Liver (tissue), 9 donors: ENCODE data around the gene GGA1. TPM values are rescaled to one million over a fixed set of nuclear protein-coding genes. Genes with fewer than 3 reads are reported as not detected.

ENCODE experiments used
- DNase-seq: peaks from one replicate; pipeline ENCODE4 v3.0.0-alpha.2; 2017; ENCODE audit warnings: low spot score
- H3K27ac ChIP-seq, 2 donors: one replicate each; pipeline ENCODE4 v1.7.0; 2013; ENCODE audit warnings: inconsistent platforms in 2 of 2, low read length in 2 of 2, control low read depth in 1 of 2, low read depth in 1 of 2, mild to moderate bottlenecking in 1 of 2
- H3K27me3 ChIP-seq, 4 donors: one replicate each; pipeline versions ENCODE4 v1.6.1 to v1.7.0; 2013; ENCODE audit warnings: low read length in 3 of 4, inconsistent platforms in 1 of 4, mild to moderate bottlenecking in 1 of 4, moderate library complexity in 1 of 4; ENCODE audit not compliant: control insufficient read depth in 4 of 4, insufficient read depth in 4 of 4
- H3K36me3 ChIP-seq, 4 donors: one replicate each; pipeline versions ENCODE4 v1.6.1 to v1.7.0; 2013; ENCODE audit warnings: low read length in 3 of 4, mild to moderate bottlenecking in 3 of 4, low read depth in 1 of 4, moderate library complexity in 1 of 4; ENCODE audit not compliant: control insufficient read depth in 4 of 4, insufficient read depth in 3 of 4
- H3K4me1 ChIP-seq, 4 donors: one replicate each; pipeline versions ENCODE4 v1.6.1 to v1.7.0; 2013; ENCODE audit warnings: low read length in 3 of 4, mild to moderate bottlenecking in 3 of 4, moderate library complexity in 1 of 4; ENCODE audit not compliant: control insufficient read depth in 4 of 4, insufficient read depth in 4 of 4
- H3K4me3 ChIP-seq, 3 donors: one replicate each; pipeline versions ENCODE4 v1.6.1 to v1.7.0; 2013; ENCODE audit warnings: low read length in 3 of 3, control low read depth in 1 of 3, low read depth in 1 of 3, mild to moderate bottlenecking in 1 of 3
- H3K9ac ChIP-seq, 2 donors: one replicate each; pipeline ENCODE4 v1.7.0; 2013; ENCODE audit warnings: low read length in 2 of 2, mild to moderate bottlenecking in 2 of 2, moderate library complexity in 2 of 2, control low read depth in 1 of 2, low read depth in 1 of 2
- H3K9me3 ChIP-seq, 4 donors: one replicate each; pipeline versions ENCODE4 v1.6.1 to v1.7.0; 2013; ENCODE audit warnings: low read length in 3 of 4; ENCODE audit not compliant: control insufficient read depth in 4 of 4
- CTCF ChIP-seq: fragments of 150-350 bp; IDR thresholded peaks from 2 replicates; pipeline ENCODE4 v1.5.1; 2017; ENCODE audit warnings: improper control_type of control experiment, low read depth, low read length; ENCODE audit not compliant: missing input control
- EGR1 ChIP-seq, 2 donors: IDR thresholded peaks; 2 replicates each; pipeline ENCODE4 v1.6.1; 2016 to 2018; ENCODE audit warnings: antibody characterized with exemption in 2 of 2, low read depth in 2 of 2
- FOXA1 ChIP-seq: IDR thresholded peaks from 2 replicates; pipeline ENCODE4 v1.6.1; 2016; ENCODE audit warnings: antibody characterized with exemption
- FOXA2 ChIP-seq: IDR thresholded peaks from 2 replicates; pipeline ENCODE4 v1.6.1; 2016; ENCODE audit warnings: antibody characterized with exemption
- GABPA ChIP-seq, 2 donors: IDR thresholded peaks in 1 of 2; conservative IDR thresholded peaks in 1 of 2; 2 replicates each; pipeline ENCODE4 v1.6.1; 2016; ENCODE audit warnings: antibody characterized with exemption in 2 of 2, mild to moderate bottlenecking in 1 of 2, moderate library complexity in 1 of 2
- HNF4A ChIP-seq, 2 donors: conservative IDR thresholded peaks; 2 replicates each; pipeline ENCODE4 v1.6.1; 2016; ENCODE audit warnings: antibody characterized with exemption in 2 of 2, mild to moderate bottlenecking in 2 of 2
- HNF4G ChIP-seq: IDR thresholded peaks from 2 replicates; pipeline ENCODE4 v1.6.1; 2016; ENCODE audit warnings: antibody characterized with exemption
- JUND ChIP-seq, 2 donors: IDR thresholded peaks; 2 replicates each; pipeline ENCODE4 v1.6.1; 2016; ENCODE audit warnings: antibody characterized with exemption in 2 of 2
- NR2F2 ChIP-seq: IDR thresholded peaks from 2 replicates; pipeline ENCODE4 v1.6.1; 2016; ENCODE audit warnings: antibody characterized with exemption
- RAD21 ChIP-seq, 2 donors: IDR thresholded peaks; 2 replicates each; pipeline ENCODE4 v1.6.1; 2016; ENCODE audit warnings: antibody characterized with exemption in 2 of 2, mild to moderate bottlenecking in 2 of 2
- RXRA ChIP-seq, 2 donors: IDR thresholded peaks; 2 replicates each; pipeline ENCODE4 v1.6.1; 2017 to 2018; ENCODE audit warnings: antibody characterized with exemption in 2 of 2, mild to moderate bottlenecking in 1 of 2
- SP1 ChIP-seq: IDR thresholded peaks from 2 replicates; pipeline ENCODE4 v1.6.1; 2018; ENCODE audit warnings: antibody characterized with exemption, mild to moderate bottlenecking
- TAF1 ChIP-seq: conservative IDR thresholded peaks from 2 replicates; pipeline ENCODE4 v1.6.1; 2016; ENCODE audit warnings: antibody characterized with exemption, mild to moderate bottlenecking
- YY1 ChIP-seq: IDR thresholded peaks from 2 replicates; pipeline ENCODE4 v1.6.1; 2016; ENCODE audit warnings: antibody characterized with exemption, mild to moderate bottlenecking
- WGBS: extraction: QIAGEN DNeasy Blood & Tissue Kit; methylation state at CpG from one replicate; pipeline ENCODE4 v1.1.7; 2013; 5-methylcytosine and 5-hydroxymethylcytosine counted together
- polyA plus RNA-seq, 2 donors: library from polyadenylated mRNA; stranded (reverse) in 1 of 2; unstranded in 1 of 2; fragments of 200-250 nt in 1 of 2; fragments of >200 nt in 1 of 2; fragmentation: Nextera tagmentation in 1 of 2; extraction: Ambion mirVana in 1 of 2; gene quantifications; one replicate each; pipeline versions ENCODE4 v1.2.1 to v1.2.3, GENCODE V29; 2013 to 2015
- total RNA-seq, 2 donors: library from RNA; depleted of rRNA; stranded (reverse); fragments of >200 nt; gene quantifications; one replicate each; pipeline ENCODE4 v1.2.3, GENCODE V29; 2014
- TF ChIP-seq, protein P1 (sequence below): IDR thresholded peaks from 2 replicates; pipeline ENCODE4 v1.6.1; 2016; ENCODE audit warnings: antibody characterized with exemption
- TF ChIP-seq, protein P2 (sequence below): IDR thresholded peaks from 2 replicates; pipeline ENCODE4 v1.6.1; 2016; ENCODE audit warnings: antibody characterized with exemption, mild to moderate bottlenecking
- TF ChIP-seq, protein P3 (sequence below): IDR thresholded peaks from 2 replicates; pipeline ENCODE4 v1.6.1; 2016; ENCODE audit warnings: antibody characterized with exemption
- donor health status: healthy.
- donor health status: healthy.
- donor health status: healthy.
- donor health status: healthy.
- donor health status: healthy.

Gene GGA1
- total and polyA plus RNA-seq, 4 donors = 15.1 to 26.4 (median 17.8) TPM

- no peak overlapping the region for H3K4me3 ChIP-seq
- no peak for DNase-seq
- H3K36me3 ChIP-seq = peaks cover 0 to 18% (median 8%) of the 10 kb centered on the region in 4 donors
- no peaks in the 10 kb centered on the region for H3K9me3 ChIP-seq
- H3K9ac ChIP-seq = no peak overlapping the region
- H3K4me1 ChIP-seq = peaks cover 13 to 39% (median 35%) of the 10 kb centered on the region in 4 donors
- 37% methylated on average over 6 of the region's 6 CpGs for WGBS
- H3K27me3 ChIP-seq = no peaks in the 10 kb centered on the region
- TF ChIP-seq HNF4A (conservative IDR thresholded peaks at IDR 0.05) = peak in 1 of 2 donors; percentile 7
- TF ChIP-seq HNF4G = no peak
- H3K27ac ChIP-seq = peak overlapping the region; percentile 31 to 42
These were observed 15.4 kb downstream of the GGA1 start for GRCh38 chr22:37624017-37624365.

- no peak overlapping the region for H3K9ac ChIP-seq
- H3K27me3 ChIP-seq = no peaks in the 10 kb centered on the region
- WGBS = 93% methylated on average over 7 of the region's 7 CpGs
- H3K27ac ChIP-seq = peak overlapping the region in 1 of 2 donors; percentile 85
- DNase-seq = no peak
- peaks cover 0 to 23% (median 9%) of the 10 kb centered on the region in 4 donors for H3K36me3 ChIP-seq
- TF ChIP-seq, protein P1, sequence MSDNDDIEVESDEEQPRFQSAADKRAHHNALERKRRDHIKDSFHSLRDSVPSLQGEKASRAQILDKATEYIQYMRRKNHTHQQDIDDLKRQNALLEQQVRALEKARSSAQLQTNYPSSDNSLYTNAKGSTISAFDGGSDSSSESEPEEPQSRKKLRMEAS = no peak
- TF ChIP-seq NR2F2 (no peak), GABPA (IDR thresholded peaks at IDR 0.05 in 1 of 2, conservative IDR thresholded peaks at IDR 0.05 in 1 of 2) (no peak), FOXA2 (no peak), HNF4G (no peak), EGR1 (IDR thresholded peaks at IDR 0.05; ENCODE audit: low read depth in 2 of 2) (no peak)
- no peaks in the 10 kb centered on the region for H3K9me3 ChIP-seq
- H3K4me1 ChIP-seq = peaks cover 13 to 39% (median 35%) of the 10 kb centered on the region in 4 donors
- no peak overlapping the region for H3K4me3 ChIP-seq
These were observed 16.2 kb downstream of the GGA1 start for GRCh38 chr22:37624876-37625275.

DNA sequence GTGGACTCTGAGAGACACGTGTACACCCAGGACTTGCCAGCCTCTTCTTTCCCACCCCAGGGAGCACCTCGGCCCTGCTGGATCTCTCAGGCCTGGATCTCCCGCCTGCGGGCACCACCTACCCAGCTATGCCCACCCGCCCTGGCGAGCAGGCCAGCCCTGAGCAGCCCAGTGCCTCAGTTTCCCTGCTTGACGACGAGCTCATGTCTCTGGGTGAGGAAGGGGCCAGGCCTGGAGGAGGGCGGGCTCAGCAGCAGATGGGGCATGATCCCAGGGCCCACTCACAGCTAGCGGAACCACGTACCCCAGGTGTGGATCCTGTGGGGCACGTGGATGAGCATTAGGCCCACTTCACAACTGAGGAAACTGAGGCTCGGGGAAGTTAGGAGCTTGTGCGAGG is 17.1 kb downstream of the GGA1 start:
- H3K9ac ChIP-seq = no peak overlapping the region
- peaks cover 13 to 40% (median 36%) of the 10 kb centered on the region in 4 donors for H3K4me1 ChIP-seq
- peaks cover 0 to 19% (median 10%) of the 10 kb centered on the region in 4 donors for H3K36me3 ChIP-seq
- TF ChIP-seq, protein P1 = no peak
- TF ChIP-seq RAD21 (IDR thresholded peaks at IDR 0.05) = no peak
- TF ChIP-seq, protein P2, sequence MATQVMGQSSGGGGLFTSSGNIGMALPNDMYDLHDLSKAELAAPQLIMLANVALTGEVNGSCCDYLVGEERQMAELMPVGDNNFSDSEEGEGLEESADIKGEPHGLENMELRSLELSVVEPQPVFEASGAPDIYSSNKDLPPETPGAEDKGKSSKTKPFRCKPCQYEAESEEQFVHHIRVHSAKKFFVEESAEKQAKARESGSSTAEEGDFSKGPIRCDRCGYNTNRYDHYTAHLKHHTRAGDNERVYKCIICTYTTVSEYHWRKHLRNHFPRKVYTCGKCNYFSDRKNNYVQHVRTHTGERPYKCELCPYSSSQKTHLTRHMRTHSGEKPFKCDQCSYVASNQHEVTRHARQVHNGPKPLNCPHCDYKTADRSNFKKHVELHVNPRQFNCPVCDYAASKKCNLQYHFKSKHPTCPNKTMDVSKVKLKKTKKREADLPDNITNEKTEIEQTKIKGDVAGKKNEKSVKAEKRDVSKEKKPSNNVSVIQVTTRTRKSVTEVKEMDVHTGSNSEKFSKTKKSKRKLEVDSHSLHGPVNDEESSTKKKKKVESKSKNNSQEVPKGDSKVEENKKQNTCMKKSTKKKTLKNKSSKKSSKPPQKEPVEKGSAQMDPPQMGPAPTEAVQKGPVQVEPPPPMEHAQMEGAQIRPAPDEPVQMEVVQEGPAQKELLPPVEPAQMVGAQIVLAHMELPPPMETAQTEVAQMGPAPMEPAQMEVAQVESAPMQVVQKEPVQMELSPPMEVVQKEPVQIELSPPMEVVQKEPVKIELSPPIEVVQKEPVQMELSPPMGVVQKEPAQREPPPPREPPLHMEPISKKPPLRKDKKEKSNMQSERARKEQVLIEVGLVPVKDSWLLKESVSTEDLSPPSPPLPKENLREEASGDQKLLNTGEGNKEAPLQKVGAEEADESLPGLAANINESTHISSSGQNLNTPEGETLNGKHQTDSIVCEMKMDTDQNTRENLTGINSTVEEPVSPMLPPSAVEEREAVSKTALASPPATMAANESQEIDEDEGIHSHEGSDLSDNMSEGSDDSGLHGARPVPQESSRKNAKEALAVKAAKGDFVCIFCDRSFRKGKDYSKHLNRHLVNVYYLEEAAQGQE = no peak
- no peak for TF ChIP-seq RXRA (IDR thresholded peaks at IDR 0.05)
- TF ChIP-seq CTCF = no peak
- TF ChIP-seq HNF4G = no peak
- TF ChIP-seq YY1 = no peak
- no peak for TF ChIP-seq GABPA (IDR thresholded peaks at IDR 0.05 in 1 of 2, conservative IDR thresholded peaks at IDR 0.05 in 1 of 2)
- TF ChIP-seq SP1 = no peak
- TF ChIP-seq FOXA2 = no peak
- no peak for TF ChIP-seq NR2F2
- TF ChIP-seq FOXA1 = no peak
- TF ChIP-seq, protein P3, sequence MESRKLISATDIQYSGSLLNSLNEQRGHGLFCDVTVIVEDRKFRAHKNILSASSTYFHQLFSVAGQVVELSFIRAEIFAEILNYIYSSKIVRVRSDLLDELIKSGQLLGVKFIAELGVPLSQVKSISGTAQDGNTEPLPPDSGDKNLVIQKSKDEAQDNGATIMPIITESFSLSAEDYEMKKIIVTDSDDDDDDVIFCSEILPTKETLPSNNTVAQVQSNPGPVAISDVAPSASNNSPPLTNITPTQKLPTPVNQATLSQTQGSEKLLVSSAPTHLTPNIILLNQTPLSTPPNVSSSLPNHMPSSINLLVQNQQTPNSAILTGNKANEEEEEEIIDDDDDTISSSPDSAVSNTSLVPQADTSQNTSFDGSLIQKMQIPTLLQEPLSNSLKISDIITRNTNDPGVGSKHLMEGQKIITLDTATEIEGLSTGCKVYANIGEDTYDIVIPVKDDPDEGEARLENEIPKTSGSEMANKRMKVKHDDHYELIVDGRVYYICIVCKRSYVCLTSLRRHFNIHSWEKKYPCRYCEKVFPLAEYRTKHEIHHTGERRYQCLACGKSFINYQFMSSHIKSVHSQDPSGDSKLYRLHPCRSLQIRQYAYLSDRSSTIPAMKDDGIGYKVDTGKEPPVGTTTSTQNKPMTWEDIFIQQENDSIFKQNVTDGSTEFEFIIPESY = no peak
- no peak for TF ChIP-seq EGR1 (IDR thresholded peaks at IDR 0.05; ENCODE audit: low read depth in 2 of 2)
- no peak for TF ChIP-seq HNF4A (conservative IDR thresholded peaks at IDR 0.05)
- TF ChIP-seq TAF1 = no peak
- TF ChIP-seq JUND (IDR thresholded peaks at IDR 0.05) = no peak
- H3K4me3 ChIP-seq = no peak overlapping the region
- peak overlapping the region; percentile 78 to 85 for H3K27ac ChIP-seq
- 73% methylated on average over 14 of the region's 14 CpGs for WGBS
- DNase-seq = no peak
- no peaks in the 10 kb centered on the region for H3K9me3 ChIP-seq
- no peaks in the 10 kb centered on the region for H3K27me3 ChIP-seq
